GM23338 (cell line): ENCODE results near the gene NEURL1B. TPM values are rescaled to one million over a fixed set of nuclear protein-coding genes. Genes with fewer than 3 reads are reported as not detected.

Experiments used
- ATAC-seq: fragments of 200-7000 bp; cut with Tn5 transposase; 3 replicates; pipeline ENCODE4 v1.9.1; 2020
- DNase-seq: peaks from one replicate; pipeline ENCODE4 v3.0.0-alpha.2; 2015; ENCODE audit warnings: low spot score
- H2AFZ ChIP-seq: fragments of 200-600 bp; sonication (generic); 2 replicates; pipeline ENCODE4 v1.8.0; 2016; ENCODE audit warnings: antibody characterized with exemption, mild to moderate bottlenecking, moderate library complexity
- H3F3A ChIP-seq: fragments of 200-600 bp; sonication (generic); replicated peaks from 2 replicates; pipeline ENCODE4 v1.8.0; 2017; ENCODE audit warnings: antibody characterized with exemption, mixed run types, low read depth
- H3K27ac ChIP-seq: fragments of 200-600 bp; sonication (generic); 2 replicates; pipeline ENCODE4 v1.6.1; 2016; ENCODE audit warnings: low read depth
- H3K27me3 ChIP-seq: fragments of 200-600 bp; sonication (generic); 2 replicates; pipeline ENCODE4 v1.8.0; 2016; ENCODE audit warnings: mild to moderate bottlenecking, mixed run types, moderate library complexity; ENCODE audit not compliant: insufficient read depth
- H3K36me3 ChIP-seq: fragments of 200-600 bp; sonication (generic); 2 replicates; pipeline ENCODE4 v1.8.0; 2016; ENCODE audit warnings: mild to moderate bottlenecking; ENCODE audit not compliant: insufficient read depth
- H3K4me1 ChIP-seq: fragments of 200-600 bp; sonication (generic); 2 replicates; pipeline ENCODE4 v1.8.0; 2016; ENCODE audit warnings: mild to moderate bottlenecking, moderate library complexity; ENCODE audit not compliant: insufficient read depth
- H3K4me2 ChIP-seq: fragments of 200-600 bp; sonication (generic); 2 replicates; pipeline ENCODE4 v1.7.1; 2017; ENCODE audit warnings: mixed run types
- H3K4me3 ChIP-seq: fragments of 200-600 bp; sonication (generic); 2 replicates; pipeline ENCODE4 v1.6.1; 2016; ENCODE audit warnings: mixed run types
- H3K79me2 ChIP-seq: fragments of 200-600 bp; sonication (generic); replicated peaks from 2 replicates; pipeline ENCODE4 v1.8.0; 2017; ENCODE audit warnings: mild to moderate bottlenecking; ENCODE audit not compliant: insufficient read depth
- H3K9me2 ChIP-seq: fragments of 200-600 bp; sonication (generic); 2 replicates; pipeline ENCODE4 v1.8.0; 2017; ENCODE audit not compliant: insufficient read depth
- H4K20me1 ChIP-seq: fragments of 200-600 bp; sonication (generic); replicated peaks from 2 replicates; pipeline ENCODE4 v1.8.0; 2017; ENCODE audit warnings: mild to moderate bottlenecking; ENCODE audit not compliant: insufficient read depth
- H3K27ac Mint-ChIP-seq: 2 replicates; pipeline ENCODE4 v1.8.0; 2020; ENCODE audit warnings: inconsistent platforms, mild to moderate bottlenecking, moderate library complexity, mixed read lengths
- H3K27me3 Mint-ChIP-seq: 3 replicates; pipeline ENCODE4 v1.8.0; 2022; ENCODE audit warnings: low read depth, mild to moderate bottlenecking, moderate library complexity, mixed read lengths, inconsistent platforms; ENCODE audit not compliant: insufficient read depth, poor library complexity
- H3K36me3 Mint-ChIP-seq: 3 replicates; pipeline ENCODE4 v1.8.0; 2021; ENCODE audit warnings: low read depth, mild to moderate bottlenecking, inconsistent platforms, moderate library complexity, mixed read lengths
- H3K4me1 Mint-ChIP-seq: 3 replicates; pipeline ENCODE4 v1.8.0; 2020; ENCODE audit warnings: mild to moderate bottlenecking, inconsistent platforms, mixed read lengths
- H3K4me3 Mint-ChIP-seq: 3 replicates; pipeline ENCODE4 v1.8.0; 2021; ENCODE audit warnings: moderate library complexity, mild to moderate bottlenecking, inconsistent platforms, mixed read lengths
- H3K9me3 Mint-ChIP-seq: 3 replicates; pipeline ENCODE4 v1.8.0; 2020; ENCODE audit warnings: moderate library complexity, mild to moderate bottlenecking, inconsistent platforms, mixed read lengths
- JUNB ChIP-seq: IDR thresholded peaks from one replicate; pipeline ENCODE4 v1.6.1; 2016; ENCODE audit warnings: antibody characterized with exemption; ENCODE audit not compliant: unreplicated experiment
- POLR2AphosphoS5 ChIP-seq: IDR thresholded peaks from 2 replicates; pipeline ENCODE4 v1.6.1; 2016; ENCODE audit warnings: antibody characterized with exemption, low read depth
- STAT1 ChIP-seq: IDR thresholded peaks from one replicate; pipeline ENCODE4 v1.6.1; 2016; ENCODE audit warnings: antibody characterized with exemption; ENCODE audit not compliant: unreplicated experiment
- ZNF114 ChIP-seq: fragments of 250-450 bp; sonication (Bioruptor Pico); IDR thresholded peaks from 2 replicates; pipeline ENCODE4 v1.5.0; 2020; ENCODE audit warnings: mild to moderate bottlenecking, moderate library complexity
- ZNF331 ChIP-seq: fragments of 250-450 bp; sonication (Bioruptor Pico); IDR thresholded peaks from 2 replicates; pipeline ENCODE4 v1.5.0; 2020; ENCODE audit warnings: low read depth, mild to moderate bottlenecking, moderate library complexity
- polyA plus RNA-seq: library from polyadenylated mRNA; unstranded; fragments of >200 nt; fragmentation: Nextera tagmentation; extraction: Ambion mirVana; gene quantifications from 2 replicates; pipeline ENCODE4 v1.2.1, GENCODE V29; 2016
- total RNA-seq: library from RNA; depleted of rRNA; stranded (reverse); fragments of >200 nt; shearing (Covaris generic); gene quantifications from 2 replicates; pipeline ENCODE4 v1.2.3, GENCODE V29; 2014
- TF ChIP-seq, protein P1 (sequence below): fragments of 250-450 bp; sonication (Bioruptor Pico); IDR thresholded peaks from 2 replicates; pipeline ENCODE4 v1.5.0; 2020; ENCODE audit warnings: mild to moderate bottlenecking, moderate library complexity
- TF ChIP-seq, protein P2 (sequence below): IDR thresholded peaks from 2 replicates; pipeline ENCODE4 v1.6.1; 2016; ENCODE audit warnings: antibody characterized with exemption
- TF ChIP-seq, protein P3 (sequence below): IDR thresholded peaks from one replicate; pipeline ENCODE4 v1.6.1; 2018; ENCODE audit warnings: antibody characterized with exemption; ENCODE audit not compliant: unreplicated experiment
- TF ChIP-seq, protein P4 (sequence below), 2 experiments: fragments of 200-600 bp in 1 of 2; sonication (generic) in 1 of 2; conservative IDR thresholded peaks; 2 replicates each; pipeline versions ENCODE4 v1.5.1 to v1.6.1; 2016 to 2017; ENCODE audit warnings: antibody characterized with exemption in 2 of 2, low read depth in 2 of 2, mild to moderate bottlenecking in 2 of 2, moderate library complexity in 1 of 2

The NEURL1B gene
- total and polyA plus RNA-seq, 2 experiments from 2014 or later, result 1.9 to 13.3 TPM

DNA sequence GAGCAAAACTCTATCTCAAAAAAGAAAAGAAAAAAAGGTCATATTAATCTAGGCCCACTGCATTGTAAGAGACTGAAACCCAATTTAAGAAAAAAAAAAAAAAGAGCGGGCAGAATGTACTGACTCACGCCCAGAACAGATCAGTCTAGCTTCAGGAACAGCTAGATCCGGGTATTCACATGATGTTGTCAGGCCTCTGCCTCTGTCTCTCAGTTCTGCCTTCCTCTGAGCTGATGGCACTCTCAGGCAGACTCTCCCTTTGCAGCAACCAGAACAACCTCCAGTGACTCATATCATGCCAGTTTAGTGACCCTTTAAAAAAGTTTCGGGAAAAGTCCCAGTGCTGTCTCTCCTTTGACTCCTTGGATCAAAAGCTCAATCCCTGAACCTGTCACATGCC is 53.0 kb downstream of the NEURL1B start (continued):
- TF ChIP-seq, protein P1, sequence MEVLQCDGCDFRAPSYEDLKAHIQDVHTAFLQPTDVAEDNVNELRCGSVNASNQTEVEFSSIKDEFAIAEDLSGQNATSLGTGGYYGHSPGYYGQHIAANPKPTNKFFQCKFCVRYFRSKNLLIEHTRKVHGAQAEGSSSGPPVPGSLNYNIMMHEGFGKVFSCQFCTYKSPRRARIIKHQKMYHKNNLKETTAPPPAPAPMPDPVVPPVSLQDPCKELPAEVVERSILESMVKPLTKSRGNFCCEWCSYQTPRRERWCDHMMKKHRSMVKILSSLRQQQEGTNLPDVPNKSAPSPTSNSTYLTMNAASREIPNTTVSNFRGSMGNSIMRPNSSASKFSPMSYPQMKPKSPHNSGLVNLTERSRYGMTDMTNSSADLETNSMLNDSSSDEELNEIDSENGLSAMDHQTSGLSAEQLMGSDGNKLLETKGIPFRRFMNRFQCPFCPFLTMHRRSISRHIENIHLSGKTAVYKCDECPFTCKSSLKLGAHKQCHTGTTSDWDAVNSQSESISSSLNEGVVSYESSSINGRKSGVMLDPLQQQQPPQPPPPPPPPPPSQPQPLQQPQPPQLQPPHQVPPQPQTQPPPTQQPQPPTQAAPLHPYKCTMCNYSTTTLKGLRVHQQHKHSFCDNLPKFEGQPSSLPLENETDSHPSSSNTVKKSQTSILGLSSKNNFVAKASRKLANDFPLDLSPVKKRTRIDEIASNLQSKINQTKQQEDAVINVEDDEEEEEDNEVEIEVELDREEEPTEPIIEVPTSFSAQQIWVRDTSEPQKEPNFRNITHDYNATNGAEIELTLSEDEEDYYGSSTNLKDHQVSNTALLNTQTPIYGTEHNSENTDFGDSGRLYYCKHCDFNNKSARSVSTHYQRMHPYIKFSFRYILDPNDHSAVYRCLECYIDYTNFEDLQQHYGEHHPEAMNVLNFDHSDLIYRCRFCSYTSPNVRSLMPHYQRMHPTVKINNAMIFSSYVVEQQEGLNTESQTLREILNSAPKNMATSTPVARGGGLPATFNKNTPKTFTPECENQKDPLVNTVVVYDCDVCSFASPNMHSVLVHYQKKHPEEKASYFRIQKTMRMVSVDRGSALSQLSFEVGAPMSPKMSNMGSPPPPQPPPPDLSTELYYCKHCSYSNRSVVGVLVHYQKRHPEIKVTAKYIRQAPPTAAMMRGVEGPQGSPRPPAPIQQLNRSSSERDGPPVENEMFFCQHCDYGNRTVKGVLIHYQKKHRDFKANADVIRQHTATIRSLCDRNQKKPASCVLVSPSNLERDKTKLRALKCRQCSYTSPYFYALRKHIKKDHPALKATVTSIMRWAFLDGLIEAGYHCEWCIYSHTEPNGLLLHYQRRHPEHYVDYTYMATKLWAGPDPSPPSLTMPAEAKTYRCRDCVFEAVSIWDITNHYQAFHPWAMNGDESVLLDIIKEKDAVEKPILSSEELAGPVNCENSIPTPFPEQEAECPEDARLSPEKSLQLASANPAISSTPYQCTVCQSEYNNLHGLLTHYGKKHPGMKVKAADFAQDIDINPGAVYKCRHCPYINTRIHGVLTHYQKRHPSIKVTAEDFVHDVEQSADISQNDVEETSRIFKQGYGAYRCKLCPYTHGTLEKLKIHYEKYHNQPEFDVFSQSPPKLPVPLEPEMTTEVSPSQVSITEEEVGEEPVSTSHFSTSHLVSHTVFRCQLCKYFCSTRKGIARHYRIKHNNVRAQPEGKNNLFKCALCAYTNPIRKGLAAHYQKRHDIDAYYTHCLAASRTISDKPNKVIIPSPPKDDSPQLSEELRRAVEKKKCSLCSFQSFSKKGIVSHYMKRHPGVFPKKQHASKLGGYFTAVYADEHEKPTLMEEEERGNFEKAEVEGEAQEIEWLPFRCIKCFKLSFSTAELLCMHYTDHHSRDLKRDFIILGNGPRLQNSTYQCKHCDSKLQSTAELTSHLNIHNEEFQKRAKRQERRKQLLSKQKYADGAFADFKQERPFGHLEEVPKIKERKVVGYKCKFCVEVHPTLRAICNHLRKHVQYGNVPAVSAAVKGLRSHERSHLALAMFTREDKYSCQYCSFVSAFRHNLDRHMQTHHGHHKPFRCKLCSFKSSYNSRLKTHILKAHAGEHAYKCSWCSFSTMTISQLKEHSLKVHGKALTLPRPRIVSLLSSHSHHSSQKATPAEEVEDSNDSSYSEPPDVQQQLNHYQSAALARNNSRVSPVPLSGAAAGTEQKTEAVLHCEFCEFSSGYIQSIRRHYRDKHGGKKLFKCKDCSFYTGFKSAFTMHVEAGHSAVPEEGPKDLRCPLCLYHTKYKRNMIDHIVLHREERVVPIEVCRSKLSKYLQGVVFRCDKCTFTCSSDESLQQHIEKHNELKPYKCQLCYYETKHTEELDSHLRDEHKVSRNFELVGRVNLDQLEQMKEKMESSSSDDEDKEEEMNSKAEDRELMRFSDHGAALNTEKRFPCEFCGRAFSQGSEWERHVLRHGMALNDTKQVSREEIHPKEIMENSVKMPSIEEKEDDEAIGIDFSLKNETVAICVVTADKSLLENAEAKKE (CRISPR knock-in tag), result no peak
- TF ChIP-seq JUNB, result no peak

DNA sequence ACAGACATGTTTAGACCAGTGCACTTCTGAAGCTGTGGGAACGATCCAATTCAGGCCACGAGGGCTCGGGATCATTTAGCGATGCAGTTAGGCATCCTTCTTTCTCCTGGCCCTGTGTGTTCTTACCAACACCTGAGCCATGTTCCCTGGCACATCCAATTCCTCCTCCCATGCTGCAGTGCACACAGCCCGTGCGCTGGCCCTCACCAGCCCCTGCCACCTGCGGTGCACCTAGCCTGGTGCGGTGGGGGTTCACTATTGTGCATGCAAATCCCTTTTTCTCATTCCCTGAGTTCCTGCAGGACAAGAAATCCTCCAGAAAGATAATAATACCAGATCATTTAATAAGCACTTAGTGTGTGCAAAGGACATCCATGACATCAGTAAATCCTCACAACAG is 53.5 kb downstream of the NEURL1B start:
- Histone ChIP-seq H3K27me3 (peaks cover 8% of the 10 kb centered on the region; the same call in 1 of the 2 replicates), H3K36me3 (no peaks in the 10 kb centered on the region), H3K79me2 (no peaks in the 10 kb centered on the region), H3K4me3 (no peak overlapping the region), H3K9me2 (no peaks in the 10 kb centered on the region), H3K4me2 (no peak overlapping the region), H4K20me1 (no peaks in the 10 kb centered on the region), H3F3A (0 out of 2 replicates have a peak, but pooled peaks cover 2% of the 10 kb centered on the region), H2AFZ (no peak overlapping the region), H3K4me1 (peaks cover 1% of the 10 kb centered on the region; the same call in 1 of the 2 replicates), H3K27ac (no peak overlapping the region)
- DNase-seq (no peak), ATAC-seq (peak; percentile 10; the same call in 2 of the 3 replicates)
- Mint-ChIP-seq H3K9me3 (no peaks in the 10 kb centered on the region), H3K36me3 (no peaks in the 10 kb centered on the region; the same call in 2 of the 3 replicates), H3K4me1 (peaks cover 24% of the 10 kb centered on the region), H3K27me3 (peaks cover 10% of the 10 kb centered on the region), H3K27ac (no peak overlapping the region), H3K4me3 (no peak overlapping the region)
- TF ChIP-seq ZNF331 (CRISPR knock-in tag) (no peak), ZNF114 (CRISPR knock-in tag) (no peak), POLR2AphosphoS5 (no peak), STAT1 (no peak), JUNB (no peak)
- TF ChIP-seq, protein P2, sequence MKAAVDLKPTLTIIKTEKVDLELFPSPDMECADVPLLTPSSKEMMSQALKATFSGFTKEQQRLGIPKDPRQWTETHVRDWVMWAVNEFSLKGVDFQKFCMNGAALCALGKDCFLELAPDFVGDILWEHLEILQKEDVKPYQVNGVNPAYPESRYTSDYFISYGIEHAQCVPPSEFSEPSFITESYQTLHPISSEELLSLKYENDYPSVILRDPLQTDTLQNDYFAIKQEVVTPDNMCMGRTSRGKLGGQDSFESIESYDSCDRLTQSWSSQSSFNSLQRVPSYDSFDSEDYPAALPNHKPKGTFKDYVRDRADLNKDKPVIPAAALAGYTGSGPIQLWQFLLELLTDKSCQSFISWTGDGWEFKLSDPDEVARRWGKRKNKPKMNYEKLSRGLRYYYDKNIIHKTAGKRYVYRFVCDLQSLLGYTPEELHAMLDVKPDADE, result no peak
- TF ChIP-seq, protein P3, sequence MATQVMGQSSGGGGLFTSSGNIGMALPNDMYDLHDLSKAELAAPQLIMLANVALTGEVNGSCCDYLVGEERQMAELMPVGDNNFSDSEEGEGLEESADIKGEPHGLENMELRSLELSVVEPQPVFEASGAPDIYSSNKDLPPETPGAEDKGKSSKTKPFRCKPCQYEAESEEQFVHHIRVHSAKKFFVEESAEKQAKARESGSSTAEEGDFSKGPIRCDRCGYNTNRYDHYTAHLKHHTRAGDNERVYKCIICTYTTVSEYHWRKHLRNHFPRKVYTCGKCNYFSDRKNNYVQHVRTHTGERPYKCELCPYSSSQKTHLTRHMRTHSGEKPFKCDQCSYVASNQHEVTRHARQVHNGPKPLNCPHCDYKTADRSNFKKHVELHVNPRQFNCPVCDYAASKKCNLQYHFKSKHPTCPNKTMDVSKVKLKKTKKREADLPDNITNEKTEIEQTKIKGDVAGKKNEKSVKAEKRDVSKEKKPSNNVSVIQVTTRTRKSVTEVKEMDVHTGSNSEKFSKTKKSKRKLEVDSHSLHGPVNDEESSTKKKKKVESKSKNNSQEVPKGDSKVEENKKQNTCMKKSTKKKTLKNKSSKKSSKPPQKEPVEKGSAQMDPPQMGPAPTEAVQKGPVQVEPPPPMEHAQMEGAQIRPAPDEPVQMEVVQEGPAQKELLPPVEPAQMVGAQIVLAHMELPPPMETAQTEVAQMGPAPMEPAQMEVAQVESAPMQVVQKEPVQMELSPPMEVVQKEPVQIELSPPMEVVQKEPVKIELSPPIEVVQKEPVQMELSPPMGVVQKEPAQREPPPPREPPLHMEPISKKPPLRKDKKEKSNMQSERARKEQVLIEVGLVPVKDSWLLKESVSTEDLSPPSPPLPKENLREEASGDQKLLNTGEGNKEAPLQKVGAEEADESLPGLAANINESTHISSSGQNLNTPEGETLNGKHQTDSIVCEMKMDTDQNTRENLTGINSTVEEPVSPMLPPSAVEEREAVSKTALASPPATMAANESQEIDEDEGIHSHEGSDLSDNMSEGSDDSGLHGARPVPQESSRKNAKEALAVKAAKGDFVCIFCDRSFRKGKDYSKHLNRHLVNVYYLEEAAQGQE, result no peak
- TF ChIP-seq, protein P4, sequence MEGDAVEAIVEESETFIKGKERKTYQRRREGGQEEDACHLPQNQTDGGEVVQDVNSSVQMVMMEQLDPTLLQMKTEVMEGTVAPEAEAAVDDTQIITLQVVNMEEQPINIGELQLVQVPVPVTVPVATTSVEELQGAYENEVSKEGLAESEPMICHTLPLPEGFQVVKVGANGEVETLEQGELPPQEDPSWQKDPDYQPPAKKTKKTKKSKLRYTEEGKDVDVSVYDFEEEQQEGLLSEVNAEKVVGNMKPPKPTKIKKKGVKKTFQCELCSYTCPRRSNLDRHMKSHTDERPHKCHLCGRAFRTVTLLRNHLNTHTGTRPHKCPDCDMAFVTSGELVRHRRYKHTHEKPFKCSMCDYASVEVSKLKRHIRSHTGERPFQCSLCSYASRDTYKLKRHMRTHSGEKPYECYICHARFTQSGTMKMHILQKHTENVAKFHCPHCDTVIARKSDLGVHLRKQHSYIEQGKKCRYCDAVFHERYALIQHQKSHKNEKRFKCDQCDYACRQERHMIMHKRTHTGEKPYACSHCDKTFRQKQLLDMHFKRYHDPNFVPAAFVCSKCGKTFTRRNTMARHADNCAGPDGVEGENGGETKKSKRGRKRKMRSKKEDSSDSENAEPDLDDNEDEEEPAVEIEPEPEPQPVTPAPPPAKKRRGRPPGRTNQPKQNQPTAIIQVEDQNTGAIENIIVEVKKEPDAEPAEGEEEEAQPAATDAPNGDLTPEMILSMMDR (conservative IDR thresholded peaks at IDR 0.05; ENCODE audit: low read depth in 2 of 2), result no peak
